Tibial artery (tissue), 4 donors: ENCODE results near the gene PTPRR.
"Not testable (repeated sequence)": the region's sequence is repeated elsewhere in the genome, so short reads cannot be mapped to it uniquely, and the experiment has no call there.

Experiments used
- DNase-seq, 2 donors: peaks; one replicate each; pipeline ENCODE4 v3.0.0-alpha.2; 2019
- H3K27ac ChIP-seq, 2 donors: fragments of 200-600 bp; sonication (generic) in 1 of 2; 1 replicate in 1 of 2; 2 replicates in 1 of 2; pipeline ENCODE4 v1.5.1; 2018 to 2019; ENCODE audit warnings: mild to moderate bottlenecking in 1 of 2
- H3K27me3 ChIP-seq, 2 donors: fragments of 200-600 bp; sonication (generic) in 1 of 2; one replicate each; pipeline versions ENCODE4 v1.5.1 to v1.6.0; 2016 to 2019
- H3K36me3 ChIP-seq, 3 donors: fragments of 200-600 bp; sonication (generic) in 2 of 3; one replicate each; pipeline ENCODE4 v1.5.1; 2016 to 2019; ENCODE audit warnings: mild to moderate bottlenecking in 2 of 3
- H3K4me1 ChIP-seq, 4 donors: fragments of 200-600 bp; sonication (generic) in 2 of 4; 1 replicate in 3 of 4; 2 replicates in 1 of 4; pipeline ENCODE4 v1.5.1; 2016 to 2019
- H3K4me3 ChIP-seq, 2 donors: fragments of 200-600 bp; sonication (generic) in 1 of 2; 1 replicate in 1 of 2; 2 replicates in 1 of 2; pipeline ENCODE4 v1.5.1; 2018 to 2019; ENCODE audit warnings: mild to moderate bottlenecking in 2 of 2
- H3K9me3 ChIP-seq, 3 donors: fragments of 200-600 bp; sonication (generic) in 1 of 3; one replicate each; pipeline ENCODE4 v1.5.1; 2016 to 2019
- intact Hi-C: fragments of 100-400 bp; cut with DNase I; formaldehyde crosslinking; loops from one replicate; pipeline ENCODE4 v1.15.0; 2023; ENCODE audit warnings: low total_unique reads
- TF ChIP-seq, protein P1 (sequence below), 2 experiments: fragments of 200-600 bp in 1 of 2; fragments of 450-650 bp in 1 of 2; IDR thresholded peaks; one replicate each; pipeline ENCODE4 v1.5.1; 2017 to 2019; ENCODE audit warnings: antibody characterized with exemption in 2 of 2, mild to moderate bottlenecking in 1 of 2, moderate library complexity in 1 of 2

PTPRR gene

DNA sequence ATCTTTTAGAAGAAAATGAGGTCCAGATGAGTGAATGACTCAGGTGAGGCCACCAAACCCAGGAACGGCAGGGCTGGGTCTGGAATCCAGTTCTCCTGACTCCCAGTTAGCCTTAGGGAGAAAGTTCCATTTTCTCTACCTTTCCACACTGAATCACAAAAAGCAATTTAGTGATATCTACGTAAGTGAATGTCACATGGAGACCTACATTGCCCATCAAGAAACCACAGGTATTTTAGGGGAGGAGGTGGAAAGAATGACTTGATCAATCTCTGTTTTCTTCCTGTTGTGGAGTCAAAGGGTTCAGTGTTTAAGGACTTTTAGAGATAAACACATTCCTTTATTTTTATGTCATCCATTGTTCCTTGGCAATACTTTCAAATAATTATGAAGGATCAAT, 176.4 kb downstream of the PTPRR start:
- DNase-seq = no peak
- no peak overlapping the region for H3K27ac ChIP-seq
- intact Hi-C loops = no loop called here
- no peaks in the 10 kb centered on the region for H3K4me1 ChIP-seq
- TF ChIP-seq, protein P1, sequence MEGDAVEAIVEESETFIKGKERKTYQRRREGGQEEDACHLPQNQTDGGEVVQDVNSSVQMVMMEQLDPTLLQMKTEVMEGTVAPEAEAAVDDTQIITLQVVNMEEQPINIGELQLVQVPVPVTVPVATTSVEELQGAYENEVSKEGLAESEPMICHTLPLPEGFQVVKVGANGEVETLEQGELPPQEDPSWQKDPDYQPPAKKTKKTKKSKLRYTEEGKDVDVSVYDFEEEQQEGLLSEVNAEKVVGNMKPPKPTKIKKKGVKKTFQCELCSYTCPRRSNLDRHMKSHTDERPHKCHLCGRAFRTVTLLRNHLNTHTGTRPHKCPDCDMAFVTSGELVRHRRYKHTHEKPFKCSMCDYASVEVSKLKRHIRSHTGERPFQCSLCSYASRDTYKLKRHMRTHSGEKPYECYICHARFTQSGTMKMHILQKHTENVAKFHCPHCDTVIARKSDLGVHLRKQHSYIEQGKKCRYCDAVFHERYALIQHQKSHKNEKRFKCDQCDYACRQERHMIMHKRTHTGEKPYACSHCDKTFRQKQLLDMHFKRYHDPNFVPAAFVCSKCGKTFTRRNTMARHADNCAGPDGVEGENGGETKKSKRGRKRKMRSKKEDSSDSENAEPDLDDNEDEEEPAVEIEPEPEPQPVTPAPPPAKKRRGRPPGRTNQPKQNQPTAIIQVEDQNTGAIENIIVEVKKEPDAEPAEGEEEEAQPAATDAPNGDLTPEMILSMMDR (IDR thresholded peaks at IDR 0.05) = no peak
- no peaks in the 10 kb centered on the region for H3K36me3 ChIP-seq
- H3K9me3 ChIP-seq = no peaks in the 10 kb centered on the region
- no peak overlapping the region for H3K4me3 ChIP-seq
- H3K27me3 ChIP-seq = no peaks in the 10 kb centered on the region

DNA sequence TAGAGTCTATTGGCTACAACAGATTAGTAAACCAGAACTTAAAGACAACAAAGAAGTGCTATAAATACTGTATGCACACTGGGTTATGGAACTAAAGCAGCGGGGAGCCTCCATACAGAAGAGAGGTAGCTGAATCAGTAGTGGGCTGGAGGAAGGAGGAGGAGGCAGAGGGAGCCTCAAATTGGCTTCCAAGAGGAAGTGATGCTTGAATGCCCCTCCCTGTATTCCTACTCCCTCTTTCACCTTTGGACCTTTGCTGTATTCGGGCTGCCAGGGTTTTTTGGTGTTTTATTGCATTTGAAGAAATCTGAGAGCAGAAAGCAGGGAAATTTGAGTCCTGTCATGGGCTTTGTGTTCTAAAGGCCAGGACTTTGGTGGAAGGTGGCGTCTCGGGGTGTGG, 179.3 kb downstream of the PTPRR start:
- H3K4me1 ChIP-seq = no peaks in the 10 kb centered on the region
- no peaks in the 10 kb centered on the region for H3K36me3 ChIP-seq
- H3K27ac ChIP-seq = no peak overlapping the region
- H3K27me3 ChIP-seq = no peaks in the 10 kb centered on the region
- DNase-seq = no peak
- H3K4me3 ChIP-seq = no peak overlapping the region
- H3K9me3 ChIP-seq = no peaks in the 10 kb centered on the region
- TF ChIP-seq, protein P1 (IDR thresholded peaks at IDR 0.05) = no peak
- intact Hi-C loops = no loop called here

DNA sequence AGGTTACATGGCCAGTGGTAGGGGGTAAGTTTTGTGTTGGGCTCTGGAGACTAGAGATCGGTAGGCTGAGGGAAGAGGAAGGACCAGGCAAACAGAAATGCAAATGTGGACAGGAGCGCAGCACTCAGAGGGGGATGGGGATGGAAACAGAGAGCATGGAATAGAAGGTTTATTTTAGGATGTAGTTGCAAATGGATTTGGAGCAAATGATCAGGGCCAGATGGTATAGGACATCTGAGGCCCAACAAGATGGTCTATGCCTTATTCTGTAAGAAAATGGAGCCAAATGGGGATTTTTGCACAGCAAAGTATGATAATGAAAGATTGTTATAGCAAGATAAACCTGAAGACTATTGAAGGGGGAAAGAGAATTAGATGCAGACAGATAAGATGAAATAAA, 180.8 kb downstream of the PTPRR start:
- Histone ChIP-seq H3K9me3 (no peaks in the 10 kb centered on the region), H3K27me3 (no peaks in the 10 kb centered on the region), H3K36me3 (no peaks in the 10 kb centered on the region), H3K27ac (no peak overlapping the region), H3K4me3 (no peak overlapping the region), H3K4me1 (no peaks in the 10 kb centered on the region)
- intact Hi-C loops = loop anchor here (10.0 kb wide), 1 partner anchor 105 kb away; no protein-coding TSS in a partner anchor
- TF ChIP-seq, protein P1 (IDR thresholded peaks at IDR 0.05) = no peak
- no peak for DNase-seq

DNA sequence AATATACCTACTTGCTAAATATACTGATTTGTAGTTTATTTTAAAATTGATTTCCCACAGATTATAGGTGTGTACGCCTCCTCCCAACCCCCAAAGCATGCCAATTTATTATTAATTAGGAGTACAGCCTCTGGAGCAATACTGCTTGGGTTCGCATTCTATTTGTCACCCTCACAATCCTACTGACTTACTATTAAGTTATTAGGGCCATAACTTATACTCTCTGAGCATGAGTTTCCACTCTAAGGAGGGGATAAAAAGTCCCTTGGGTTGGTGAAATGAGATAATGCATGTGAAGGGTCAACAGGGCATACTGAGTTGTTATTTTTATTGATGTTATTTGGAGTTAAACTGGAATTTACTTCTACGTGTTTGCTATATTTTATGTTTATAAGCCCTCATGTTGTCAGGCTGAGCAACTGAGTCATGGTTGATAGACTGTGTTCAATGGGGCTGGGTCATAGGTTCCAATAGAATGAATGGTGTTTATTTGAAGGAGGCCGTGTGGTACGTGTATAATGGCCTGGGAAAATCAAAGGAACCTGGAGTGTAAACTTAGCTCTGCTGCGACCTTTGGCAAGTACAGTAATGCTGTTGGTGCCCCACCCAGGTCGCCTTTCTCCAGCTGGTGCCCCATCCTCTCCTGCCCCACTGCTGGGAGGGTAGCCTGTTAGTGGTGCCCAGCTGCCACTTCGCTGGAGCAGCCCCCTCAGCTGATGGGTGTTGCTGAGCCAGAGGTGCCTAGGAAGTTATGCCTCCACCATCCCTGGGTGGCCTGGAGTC, 184.0 kb downstream of the PTPRR start:
- Histone ChIP-seq H3K36me3 (no peaks in the 10 kb centered on the region), H3K27me3 (no peaks in the 10 kb centered on the region), H3K4me3 (no peak overlapping the region), H3K9me3 (no peaks in the 10 kb centered on the region), H3K27ac (no peak overlapping the region), H3K4me1 (no peaks in the 10 kb centered on the region)
- TF ChIP-seq, protein P1 (IDR thresholded peaks at IDR 0.05) = no peak
- DNase-seq = no peak
- intact Hi-C loops = loop anchor here (10.0 kb wide), 1 partner anchor 108 kb away; no protein-coding TSS in a partner anchor

DNA sequence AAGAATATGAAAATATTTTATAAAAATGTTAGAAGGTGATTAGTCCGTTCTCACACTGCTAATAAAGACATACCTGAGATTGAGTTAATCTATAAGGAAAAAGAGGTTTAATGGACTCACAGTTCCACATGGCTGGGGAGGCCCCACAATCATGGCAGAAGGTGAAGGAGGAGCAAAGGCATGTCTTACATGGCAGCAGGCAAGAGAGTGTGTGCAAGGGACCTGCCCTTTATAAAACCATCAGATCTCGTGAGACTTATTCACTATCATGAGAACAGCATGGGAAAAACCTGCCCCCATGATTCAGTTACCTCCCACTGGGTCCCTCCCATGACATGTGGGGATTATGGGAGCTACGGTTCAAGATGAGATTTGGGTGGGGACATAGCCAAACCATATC, 185.3 kb downstream of the PTPRR start:
- DNase-seq, H3K27me3 ChIP-seq, H3K27ac ChIP-seq, H3K4me3 ChIP-seq, H3K36me3 ChIP-seq, H3K9me3 ChIP-seq, H3K4me1 ChIP-seq: not testable (repeated sequence)
- intact Hi-C loops = loop anchor here (10.0 kb wide), 1 partner anchor 110 kb away; no protein-coding TSS in a partner anchor

DNA sequence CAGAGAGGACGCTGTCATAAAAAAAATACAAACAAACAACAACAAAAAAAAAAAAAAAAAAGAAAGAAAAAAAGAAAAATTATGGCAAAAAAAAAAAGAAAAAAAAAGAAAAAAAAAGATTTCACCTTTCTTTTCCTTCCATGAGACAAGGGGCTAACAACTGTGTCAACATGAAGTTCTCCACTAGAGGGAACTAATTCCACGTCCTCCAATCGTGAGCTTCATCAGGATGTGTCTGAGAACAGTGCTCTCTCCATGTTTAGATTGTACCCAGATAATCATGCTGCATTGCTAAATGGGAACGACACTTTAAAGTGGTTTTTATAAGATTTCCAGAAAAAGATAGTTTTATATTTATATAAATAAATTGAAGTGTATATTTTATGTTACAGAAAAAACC, 187.2 kb downstream of the PTPRR start:
- no peaks in the 10 kb centered on the region for H3K9me3 ChIP-seq
- DNase-seq = no peak
- H3K27ac ChIP-seq = no peak overlapping the region

More for the DNA sequence above, 187.2 kb downstream of the PTPRR start:
- no peaks in the 10 kb centered on the region for H3K36me3 ChIP-seq
- H3K4me3 ChIP-seq = no peak overlapping the region
- no peaks in the 10 kb centered on the region for H3K27me3 ChIP-seq
- TF ChIP-seq, protein P1 (IDR thresholded peaks at IDR 0.05) = peak; percentile 51 to 62
- intact Hi-C loops = loop anchor here (10.0 kb wide), 1 partner anchor 111 kb away; no protein-coding TSS in a partner anchor
- no peaks in the 10 kb centered on the region for H3K4me1 ChIP-seq
